GM21390 (cell line): ENCODE results near the gene SEMA4D.

Source experiments
- ATAC-seq: cut with Tn5 transposase; IDR thresholded peaks from one replicate; pipeline ENCODE4 v1.9.1; 2021; ENCODE audit not compliant: unreplicated experiment

The SEMA4D gene

DNA sequence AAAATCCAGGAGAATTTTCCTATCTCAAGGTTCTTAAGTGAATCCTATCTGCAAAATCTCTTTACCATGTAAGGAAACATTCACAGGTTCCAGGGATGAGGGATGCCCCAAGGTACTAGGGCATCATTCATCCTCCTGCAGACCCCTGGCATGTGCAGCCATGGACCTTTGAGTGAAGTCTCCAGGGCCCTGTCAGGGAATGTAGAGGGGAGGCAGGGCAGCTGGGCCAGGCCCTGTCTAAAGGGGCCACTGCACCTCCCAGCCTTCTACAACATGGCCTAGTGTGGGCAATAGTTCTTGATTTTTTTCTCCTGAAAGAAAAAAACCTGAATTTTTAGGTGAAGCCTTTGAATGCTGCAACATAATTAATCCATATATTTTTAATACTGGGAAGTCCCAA, 63.3 kb downstream of the SEMA4D start:
- ATAC-seq = no peak

DNA sequence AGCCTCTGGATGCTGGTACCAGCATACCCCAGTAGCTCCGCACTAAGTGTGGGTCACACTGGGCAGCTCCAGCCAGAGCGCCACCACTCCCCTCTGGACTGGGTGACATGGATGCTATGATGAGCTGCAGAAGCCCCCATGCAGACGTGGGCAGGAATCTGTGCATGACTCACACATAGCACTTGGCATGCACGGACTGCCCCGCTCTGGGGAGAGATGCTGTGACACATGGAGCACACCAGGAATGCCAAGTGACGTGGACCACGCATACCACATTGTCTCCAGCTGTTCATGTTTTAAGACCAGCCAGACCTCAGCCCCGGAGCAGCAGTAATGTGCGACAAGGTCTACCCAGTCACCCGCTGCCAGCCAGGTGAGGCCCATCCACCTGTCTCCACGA, 64.1 kb downstream of the SEMA4D start:
- no peak for ATAC-seq

DNA sequence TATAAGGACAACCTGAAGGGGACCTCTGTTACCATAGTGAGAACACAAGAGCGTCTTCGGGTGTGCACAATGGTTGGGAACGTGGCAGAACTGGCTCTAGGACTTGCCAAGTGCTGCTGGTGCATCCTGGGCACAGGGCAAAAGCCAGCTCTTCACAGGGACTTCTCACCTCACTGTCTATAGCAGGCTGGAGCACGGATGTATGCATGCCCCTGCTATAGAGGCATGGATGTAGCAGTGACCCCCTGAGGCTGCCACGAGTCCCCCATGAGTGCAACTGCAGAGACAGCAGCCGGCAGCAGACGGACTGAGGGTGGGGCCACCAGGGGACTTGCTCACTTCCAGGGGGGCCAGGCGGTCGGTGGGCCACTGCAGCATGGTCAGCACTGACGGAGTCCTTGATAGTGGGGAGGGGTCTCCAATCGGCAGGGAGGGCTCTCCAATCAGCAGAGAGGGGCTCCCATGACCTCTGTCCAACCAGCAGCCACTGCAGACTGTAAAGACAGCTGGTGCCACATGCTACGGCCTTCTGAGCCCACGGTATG, 64.9 kb downstream of the SEMA4D start:
- no peak for ATAC-seq

DNA sequence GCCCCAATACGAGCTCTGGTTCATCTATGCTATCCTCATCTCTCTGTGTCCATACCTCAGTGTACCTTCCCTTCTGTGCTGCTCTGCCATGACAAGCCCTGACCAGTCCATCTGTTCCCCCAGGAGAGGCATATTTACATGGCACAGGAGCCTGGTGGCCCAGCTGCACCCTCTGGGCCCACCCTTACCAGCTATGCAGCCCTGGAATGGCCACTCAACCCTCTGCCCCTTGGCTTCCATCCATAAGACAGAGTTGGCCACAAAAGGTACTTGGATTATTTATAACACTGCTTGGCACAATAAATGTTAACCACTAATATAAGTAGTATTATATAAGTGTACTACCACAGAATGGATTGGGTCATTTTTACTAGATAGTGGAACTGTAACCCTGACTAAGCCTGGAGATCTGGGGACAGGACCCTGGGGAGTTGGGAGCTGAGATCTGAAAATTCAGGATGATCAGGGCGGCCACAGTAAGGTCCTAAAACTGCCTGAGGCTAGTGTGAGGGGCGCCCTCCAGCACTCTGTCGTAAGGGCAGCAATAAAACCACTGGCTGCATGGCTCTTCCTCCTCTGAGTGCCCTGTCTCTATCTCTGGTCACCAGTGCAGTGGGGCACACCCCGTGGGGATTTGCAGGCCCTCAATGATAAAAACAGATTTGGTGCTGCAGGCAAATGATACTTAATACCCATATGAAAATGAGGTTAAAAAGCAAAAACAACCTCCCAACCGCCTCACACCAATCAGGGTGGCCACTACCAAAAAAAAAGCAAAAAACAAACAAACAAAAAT, 65.8 kb downstream of the SEMA4D start:
- no peak for ATAC-seq

DNA sequence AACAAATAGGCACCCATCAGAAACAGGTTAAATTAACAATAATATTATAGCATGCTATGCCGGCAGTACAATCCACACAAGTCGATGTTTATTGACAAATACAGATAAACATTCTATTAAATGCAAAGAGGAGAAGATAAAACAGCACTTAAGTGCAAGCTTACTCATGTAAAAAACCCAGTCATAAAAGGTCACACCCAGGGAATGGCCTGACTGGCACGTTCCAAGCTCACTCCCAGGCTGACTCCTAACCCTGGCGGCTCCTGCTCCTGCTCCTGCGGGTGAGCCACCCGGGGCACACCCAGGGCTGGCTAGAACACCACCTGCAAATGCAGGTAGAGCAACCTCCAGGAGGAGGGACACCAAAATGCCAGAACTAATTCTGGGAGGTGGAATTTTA, 66.9 kb downstream of the SEMA4D start:
- ATAC-seq = no peak

DNA sequence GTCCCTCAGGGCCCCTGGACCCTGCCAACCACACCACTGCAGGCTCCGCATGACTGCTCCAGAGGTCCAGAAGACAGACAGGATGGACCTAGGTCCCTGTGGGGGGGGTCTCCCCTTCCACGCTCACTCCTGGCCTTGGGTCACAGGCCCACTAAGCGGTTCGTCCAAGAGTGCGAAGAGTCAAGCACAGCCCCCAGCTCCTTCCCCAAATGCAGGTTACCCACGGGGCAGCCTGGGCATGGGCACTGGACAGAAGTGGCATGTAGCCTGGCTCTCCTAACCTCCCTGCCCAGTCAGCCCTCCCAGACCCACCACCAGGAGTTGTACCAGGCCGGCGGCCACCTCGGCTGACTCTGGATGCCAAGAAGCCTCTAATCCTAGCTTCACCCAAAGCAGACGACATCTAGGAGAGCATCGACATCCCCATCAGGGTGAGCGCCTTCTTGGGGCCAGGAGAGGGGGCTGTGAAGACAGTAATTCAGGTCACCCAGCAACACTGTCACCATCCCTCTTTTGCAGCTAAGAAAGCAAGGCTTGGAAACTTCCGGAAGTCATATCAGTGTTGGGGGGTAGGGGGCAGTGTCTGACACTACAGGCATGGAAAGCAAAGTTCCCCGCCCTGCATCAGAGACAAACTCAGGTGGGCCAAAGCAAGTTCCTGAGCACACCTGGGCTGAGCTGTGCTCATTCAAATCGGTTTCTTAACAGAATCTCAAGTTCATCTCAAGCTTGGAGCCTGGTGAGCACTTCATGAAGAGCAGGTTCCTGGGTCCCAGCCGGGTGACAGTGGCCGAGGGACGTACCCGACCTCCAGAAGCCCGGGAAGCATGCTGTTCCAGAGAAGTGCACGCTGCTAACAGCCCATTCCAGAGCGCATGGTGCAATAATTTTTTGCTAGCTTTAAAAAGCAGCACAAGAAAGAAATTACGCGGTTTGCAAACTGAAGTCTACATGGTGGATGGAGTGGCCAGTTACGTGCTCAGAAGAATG, 68.7 kb downstream of the SEMA4D start:
- ATAC-seq = no peak

DNA sequence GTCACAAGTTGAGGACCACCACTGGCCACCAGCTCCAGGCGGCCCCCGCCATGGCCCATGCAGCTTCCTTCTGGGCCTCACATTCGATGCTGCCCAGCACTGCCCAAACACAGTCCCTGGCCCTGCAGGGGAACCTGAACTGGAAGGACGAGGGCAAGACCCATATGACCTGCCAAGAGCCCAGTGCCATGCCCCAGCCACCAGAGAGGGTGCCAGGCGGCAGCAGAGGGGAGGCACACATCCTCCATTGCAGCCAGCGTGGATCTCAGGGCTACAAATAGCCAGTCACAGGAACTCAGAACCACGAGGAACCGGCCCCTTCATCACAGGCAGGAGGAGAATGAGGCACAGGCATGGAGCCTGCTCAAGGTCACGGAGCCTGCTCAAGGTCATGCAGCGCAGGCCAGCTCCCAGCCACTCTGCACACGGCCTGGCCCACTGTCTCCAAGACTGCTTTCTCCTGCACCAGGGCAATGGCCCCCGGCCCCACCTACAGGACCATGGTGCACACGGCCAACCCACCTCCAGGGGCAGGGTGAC, 69.6 kb downstream of the SEMA4D start:
- ATAC-seq = no peak

DNA sequence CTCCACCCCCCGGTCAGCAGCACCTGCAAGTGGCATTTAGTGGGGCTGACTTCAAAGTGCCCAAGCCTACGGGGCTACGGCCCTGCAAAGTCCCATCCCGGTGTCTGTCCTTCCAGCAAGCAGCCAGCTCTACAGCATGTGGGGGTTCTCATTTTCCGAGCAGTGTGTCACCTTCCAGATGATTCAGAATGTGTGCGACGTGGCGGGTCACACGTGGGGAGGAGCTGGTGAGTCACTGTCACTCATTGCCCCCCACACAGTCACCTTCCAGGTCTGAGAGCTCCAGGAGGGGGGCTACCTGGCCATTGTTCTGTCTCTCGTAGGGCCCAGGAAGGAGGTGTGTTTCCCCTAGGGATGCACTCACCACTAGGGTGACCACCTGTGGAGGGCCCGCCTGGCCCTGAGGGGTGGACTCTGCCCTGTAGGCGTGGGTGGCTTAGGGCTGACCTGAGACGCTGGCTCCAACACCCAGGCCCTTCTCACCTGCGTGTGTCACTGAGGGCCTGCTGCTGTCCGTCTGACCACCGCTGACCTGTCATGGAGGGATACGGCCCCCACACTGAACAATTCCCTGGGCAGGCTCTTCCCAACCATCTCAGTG, 70.2 kb downstream of the SEMA4D start:
- no peak for ATAC-seq

DNA sequence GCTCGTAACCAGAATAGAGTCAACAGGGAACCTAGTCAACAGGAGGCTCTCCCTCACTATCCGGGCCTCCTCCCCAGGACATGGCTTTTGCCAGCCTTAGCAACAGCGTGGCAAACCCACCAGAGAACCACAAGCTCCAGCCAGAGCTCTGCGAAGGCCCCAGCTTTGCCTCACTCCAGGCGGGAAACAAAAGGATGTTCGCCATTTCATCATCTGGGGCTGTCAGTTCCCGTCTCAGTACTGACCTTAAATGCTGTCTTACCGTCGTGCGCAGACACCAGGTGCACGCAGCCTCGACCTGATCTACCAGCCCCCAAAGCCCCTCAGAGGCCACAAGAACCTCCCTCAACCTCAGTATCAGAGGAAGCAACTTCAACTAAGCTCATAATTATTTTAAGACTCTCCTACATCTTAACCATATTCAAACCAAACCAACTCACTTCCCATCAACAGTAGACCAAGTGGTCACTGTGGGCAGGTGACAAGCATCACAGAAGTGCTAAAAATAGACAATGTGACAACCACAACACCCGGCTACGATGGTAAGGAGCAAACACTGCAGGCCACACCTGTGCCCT, 71.4 kb downstream of the SEMA4D start:
- ATAC-seq = peak; percentile 76

DNA sequence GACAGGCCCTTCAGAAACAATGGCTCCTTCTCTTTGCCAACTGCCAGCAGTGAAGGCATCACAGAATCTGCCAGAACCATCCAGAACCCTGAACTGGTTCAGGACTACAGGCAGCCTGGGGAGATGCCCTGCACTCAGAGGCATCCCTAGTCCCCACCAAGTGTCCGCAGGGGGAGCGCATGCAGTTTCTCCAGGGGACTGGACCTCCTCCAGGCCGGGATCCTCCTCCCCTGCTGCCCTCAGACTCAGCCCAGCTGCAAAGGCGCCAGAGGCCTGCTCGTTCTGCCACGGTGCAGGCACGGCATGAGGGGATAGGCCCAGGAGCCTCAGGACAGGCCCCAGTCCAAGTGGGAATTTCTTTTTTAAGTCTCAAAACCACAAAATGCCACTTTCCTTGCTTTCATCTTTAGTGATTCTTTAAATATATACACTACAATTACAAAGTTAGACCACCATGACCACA, 72.0 kb downstream of the SEMA4D start:
- ATAC-seq = no peak

DNA sequence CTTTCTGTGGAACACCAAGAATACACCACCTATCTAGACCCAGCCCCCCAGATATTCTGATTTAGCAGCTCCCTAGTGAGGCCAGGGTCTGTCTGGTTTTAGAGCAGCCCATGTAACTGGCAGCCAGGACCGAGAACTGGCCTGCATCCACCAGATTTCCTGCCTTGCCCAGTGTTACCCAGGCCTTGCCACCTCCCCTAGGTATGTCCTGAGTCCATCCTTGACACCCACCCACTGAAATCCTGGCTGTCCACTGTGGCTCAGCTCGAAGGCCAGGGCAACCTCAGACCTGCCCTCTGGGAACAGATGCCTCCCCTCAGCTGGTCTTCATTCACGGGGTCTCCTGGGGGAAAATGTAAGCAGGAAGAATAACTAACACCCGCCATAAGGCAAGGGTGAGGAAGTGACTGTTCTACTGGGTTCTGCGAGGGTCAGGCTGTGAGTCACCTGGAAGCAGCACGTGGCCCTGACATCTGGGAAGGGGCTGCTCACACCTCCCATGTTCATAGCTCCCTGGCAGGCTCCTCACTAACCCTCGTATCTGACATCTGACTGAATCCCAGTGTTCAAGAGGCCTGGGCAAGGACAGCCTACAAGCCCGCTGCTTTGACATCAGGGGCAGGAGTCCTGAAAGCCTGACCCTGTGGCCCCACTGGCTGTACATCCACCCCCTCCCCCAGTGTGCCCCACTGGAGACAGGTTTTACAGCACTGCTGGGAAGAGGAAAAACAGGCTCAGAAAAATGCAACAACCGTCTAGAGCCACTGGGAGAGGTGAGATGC, 72.7 kb downstream of the SEMA4D start:
- ATAC-seq = no peak

DNA sequence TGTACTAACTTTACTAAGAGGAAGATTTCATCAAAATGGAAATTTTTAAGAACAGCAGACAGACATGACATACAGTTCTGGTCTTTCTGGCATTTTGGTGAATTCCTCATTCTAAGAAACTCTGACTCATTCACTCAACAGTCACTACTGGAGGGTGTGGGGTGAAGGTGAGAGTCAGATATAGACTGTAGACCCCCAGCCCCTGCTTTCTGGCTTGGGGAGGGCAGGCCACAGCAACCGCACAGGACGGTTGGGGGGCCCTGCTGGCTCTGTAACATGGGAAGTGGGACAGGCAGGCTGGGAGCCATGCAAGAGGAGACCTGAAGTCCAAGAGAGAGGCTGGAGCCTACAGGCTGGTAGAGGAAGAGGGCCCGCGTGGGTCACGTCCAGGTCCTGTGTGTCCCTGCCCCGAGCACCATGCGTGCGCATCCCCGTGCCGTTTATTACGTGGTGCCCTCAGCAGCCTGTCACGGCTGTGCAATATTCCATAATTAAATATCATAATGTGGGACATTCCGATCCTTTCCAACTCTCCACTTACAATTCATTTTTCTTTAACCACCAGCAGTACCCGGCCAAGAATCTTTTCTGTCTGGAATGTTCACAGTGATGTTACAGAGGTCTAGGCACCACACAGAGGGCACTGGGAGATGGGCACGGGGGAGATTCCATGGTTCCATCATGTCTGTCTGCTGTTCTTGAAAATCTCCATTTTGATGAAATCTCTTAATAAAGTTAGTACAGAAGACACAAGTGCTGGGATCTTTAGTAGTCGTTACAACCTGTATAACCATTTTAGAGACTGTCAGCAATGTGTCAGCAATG, 75.5 kb downstream of the SEMA4D start:
- ATAC-seq = no peak

DNA sequence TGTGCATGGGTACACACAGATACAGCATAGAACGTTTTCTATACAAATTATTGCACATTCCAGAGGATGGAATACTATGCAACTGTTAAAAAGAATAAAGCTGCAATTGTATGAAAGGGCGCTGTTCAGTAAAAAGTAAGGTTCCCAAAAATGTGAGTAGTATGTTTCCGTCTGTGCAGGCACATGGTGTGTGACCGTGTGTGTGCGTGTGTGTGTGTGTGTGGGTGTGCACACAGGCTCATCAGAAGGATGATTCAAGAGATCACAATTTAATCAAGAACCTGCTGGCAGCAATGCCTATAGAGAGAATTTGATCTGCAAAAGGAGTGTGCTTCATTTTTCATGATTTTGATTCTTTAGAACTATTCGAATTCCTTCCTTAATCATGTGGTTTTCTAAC, 76.3 kb downstream of the SEMA4D start:
- ATAC-seq = no peak

DNA sequence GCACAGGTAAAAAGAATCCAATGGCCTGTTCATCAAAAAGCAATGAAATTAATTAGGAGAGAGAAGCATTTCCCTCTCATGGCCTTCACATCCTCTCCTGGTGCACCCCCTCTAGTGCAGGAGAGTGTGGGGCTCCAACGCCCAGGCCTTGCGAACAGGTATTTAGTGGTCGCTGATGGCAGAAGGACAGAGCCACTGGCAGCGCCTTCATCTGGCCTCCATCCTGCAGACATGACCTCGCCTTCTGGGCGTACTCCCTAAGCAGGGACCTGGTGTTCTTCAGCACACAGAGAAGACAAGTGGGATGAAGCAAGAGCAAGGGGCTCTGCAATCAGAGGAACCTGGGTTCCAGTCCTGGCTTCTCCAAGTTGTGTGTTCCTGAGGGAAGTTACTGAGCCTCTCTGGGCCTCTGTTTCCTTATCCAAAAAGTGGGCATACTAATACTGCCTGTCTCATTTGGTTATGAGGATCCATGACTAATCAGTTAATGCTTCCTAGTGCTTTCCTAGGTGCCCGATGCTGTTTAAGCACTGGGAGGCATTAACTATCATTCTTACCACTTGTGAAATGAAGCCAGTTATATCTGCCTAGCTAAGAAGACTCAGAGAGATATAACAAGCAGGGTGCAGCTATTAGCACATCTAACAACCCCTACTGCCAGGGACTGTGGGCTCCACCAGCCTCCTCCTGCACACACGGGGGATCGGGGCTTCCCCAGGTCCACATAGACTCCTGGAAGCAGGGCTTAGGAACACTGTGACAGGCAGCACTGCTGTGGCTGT, 77.3 kb downstream of the SEMA4D start:
- ATAC-seq = no peak

DNA sequence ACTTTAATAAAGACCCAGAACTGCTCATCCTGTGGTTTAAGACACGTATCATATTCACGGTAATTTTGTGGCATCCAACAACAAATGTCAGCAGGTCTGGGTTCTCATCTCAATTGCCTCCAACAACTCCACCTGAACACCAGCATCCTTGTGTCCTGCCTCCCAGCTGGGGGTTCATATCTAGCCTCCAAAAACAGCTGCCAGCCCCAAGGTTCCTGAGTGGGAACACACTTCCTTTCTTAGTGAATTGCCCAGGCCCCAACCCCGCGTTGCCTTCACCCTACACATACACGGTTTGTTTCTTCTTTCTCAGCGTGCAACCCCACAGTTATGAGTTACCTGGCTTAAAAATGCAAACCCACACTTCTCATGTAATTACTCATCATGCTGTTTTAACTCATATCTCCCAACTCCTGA, 77.9 kb downstream of the SEMA4D start:
- ATAC-seq = no peak

DNA sequence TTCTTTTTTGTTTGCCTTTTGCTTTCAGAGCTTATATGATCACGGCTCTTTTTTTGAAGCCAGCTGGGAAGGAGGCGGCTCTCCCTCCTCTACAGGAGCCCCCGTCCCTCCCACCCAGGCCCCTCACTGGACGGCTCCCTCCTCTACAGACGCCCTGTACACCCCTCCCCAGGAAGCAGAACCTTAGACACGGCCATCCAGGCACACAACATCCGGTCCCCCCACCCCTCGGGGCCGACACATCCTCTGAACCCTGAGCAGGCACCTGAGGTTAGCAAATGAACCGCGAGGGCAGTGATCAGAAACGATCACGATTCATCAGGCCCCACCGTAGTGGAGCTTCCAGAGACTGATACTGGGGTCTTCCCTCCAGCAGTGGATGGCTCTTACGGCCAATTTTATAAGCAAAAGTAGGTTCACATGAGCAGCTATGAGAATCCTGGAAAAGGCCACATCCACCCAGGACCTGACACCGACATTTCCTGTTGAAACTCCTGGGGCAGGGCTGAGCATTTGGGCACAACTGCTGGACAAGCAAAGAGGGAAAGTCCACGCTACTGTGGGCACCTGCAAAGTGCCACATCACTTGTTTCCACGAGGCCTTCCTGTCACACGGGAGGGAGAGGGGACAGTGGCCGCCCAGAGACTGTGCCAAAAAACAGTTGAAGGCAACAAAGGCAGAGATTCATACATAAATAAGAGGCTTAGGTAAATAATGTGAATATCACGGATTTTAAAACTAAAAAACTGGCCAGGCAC, 78.9 kb downstream of the SEMA4D start:
- ATAC-seq = peak; percentile 78

DNA sequence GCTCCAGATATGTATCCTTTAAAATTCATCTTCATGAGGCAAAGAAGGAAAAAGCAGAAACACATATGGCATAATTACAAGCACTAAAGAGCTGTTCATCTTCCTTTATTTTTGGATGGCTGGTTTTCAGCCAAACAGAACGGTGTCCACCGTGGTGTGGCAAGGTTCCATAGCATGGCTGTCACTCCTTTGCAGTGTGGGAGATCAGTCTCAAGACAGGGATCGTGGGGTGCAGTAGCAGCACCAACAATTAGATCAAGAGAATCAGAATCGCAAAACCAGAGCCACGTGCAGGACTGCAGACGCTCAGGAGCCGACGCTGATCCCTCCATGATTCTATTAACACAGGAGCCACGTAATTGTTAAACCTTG, 79.5 kb downstream of the SEMA4D start:
- ATAC-seq = peak; percentile 10
